HCT116 (cell line): ENCODE data around the gene CACNA2D3.

Source experiments
- CBX3 ChIP-seq: IDR thresholded peaks from 2 replicates; pipeline ENCODE4 v1.6.1; 2012; ENCODE audit warnings: low read depth
- EGR1 ChIP-seq: IDR thresholded peaks from 2 replicates; pipeline ENCODE4 v1.6.1; 2012; ENCODE audit warnings: low read depth
- EZH2 ChIP-seq: fragments of 200-600 bp; sonication (generic); IDR thresholded peaks from 2 replicates; pipeline ENCODE4 v1.6.1; 2017; ENCODE audit warnings: antibody characterized with exemption, mixed run types
- EZH2phosphoT487 ChIP-seq: fragments of 200-600 bp; IDR thresholded peaks from 2 replicates; pipeline ENCODE4 v1.6.1; 2018; ENCODE audit warnings: antibody characterized with exemption, borderline replicate concordance
- JUND ChIP-seq: IDR thresholded peaks from 2 replicates; pipeline ENCODE4 v1.6.1; 2012
- POLR2A ChIP-seq: IDR thresholded peaks from 2 replicates; pipeline ENCODE4 v1.7.0; 2011; ENCODE audit warnings: borderline replicate concordance; ENCODE audit not compliant: insufficient read depth, insufficient read length; ENCODE audit errors: extremely low read depth
- POLR2AphosphoS5 ChIP-seq: IDR thresholded peaks from 2 replicates; pipeline ENCODE4 v1.6.1; 2011; ENCODE audit warnings: mild to moderate bottlenecking, low read depth, low read length, moderate library complexity
- YY1 ChIP-seq: IDR thresholded peaks from 2 replicates; pipeline ENCODE4 v1.6.1; 2011; ENCODE audit warnings: low read length, low read depth, moderate library complexity, mild to moderate bottlenecking; ENCODE audit not compliant: insufficient replicate concordance; ENCODE audit errors: extremely low read depth
- ZNF274 ChIP-seq: fragments of 200-500 bp; sonication (Bioruptor generic); IDR thresholded peaks from 2 replicates; pipeline ENCODE4 v1.6.1; 2014; ENCODE audit warnings: mild to moderate bottlenecking, low read depth, low read length, inconsistent platforms
- TF ChIP-seq, protein P1 (sequence below), 3 experiments: fragments of 200-600 bp in 1 of 3; sonication (generic) in 1 of 3; IDR thresholded peaks in 2 of 3; conservative IDR thresholded peaks in 1 of 3; 2 replicates each; pipeline ENCODE4 v1.5.1; 2012 to 2017; ENCODE audit warnings: low read depth in 2 of 3, low read length in 2 of 3, antibody characterized with exemption in 1 of 3, borderline replicate concordance in 1 of 3, control low read depth in 1 of 3, mild to moderate bottlenecking in 1 of 3, mixed read lengths in 1 of 3, mixed run types in 1 of 3, moderate library complexity in 1 of 3; ENCODE audit not compliant: insufficient read depth in 1 of 3
- TF ChIP-seq, protein P2 (sequence below): IDR thresholded peaks from 2 replicates; pipeline ENCODE4 v1.6.1; 2012
- TF ChIP-seq, protein P3 (sequence below): IDR thresholded peaks from 2 replicates; pipeline ENCODE4 v1.6.1; 2012; ENCODE audit warnings: low read depth
- TF ChIP-seq, protein P4 (sequence below): IDR thresholded peaks from 2 replicates; pipeline ENCODE4 v1.6.1; 2012
- TF ChIP-seq, protein P5 (sequence below): IDR thresholded peaks from 2 replicates; pipeline ENCODE4 v1.6.1; 2011; ENCODE audit warnings: mild to moderate bottlenecking, low read length, moderate library complexity; ENCODE audit not compliant: insufficient replicate concordance; ENCODE audit errors: extremely low read depth

DNA sequence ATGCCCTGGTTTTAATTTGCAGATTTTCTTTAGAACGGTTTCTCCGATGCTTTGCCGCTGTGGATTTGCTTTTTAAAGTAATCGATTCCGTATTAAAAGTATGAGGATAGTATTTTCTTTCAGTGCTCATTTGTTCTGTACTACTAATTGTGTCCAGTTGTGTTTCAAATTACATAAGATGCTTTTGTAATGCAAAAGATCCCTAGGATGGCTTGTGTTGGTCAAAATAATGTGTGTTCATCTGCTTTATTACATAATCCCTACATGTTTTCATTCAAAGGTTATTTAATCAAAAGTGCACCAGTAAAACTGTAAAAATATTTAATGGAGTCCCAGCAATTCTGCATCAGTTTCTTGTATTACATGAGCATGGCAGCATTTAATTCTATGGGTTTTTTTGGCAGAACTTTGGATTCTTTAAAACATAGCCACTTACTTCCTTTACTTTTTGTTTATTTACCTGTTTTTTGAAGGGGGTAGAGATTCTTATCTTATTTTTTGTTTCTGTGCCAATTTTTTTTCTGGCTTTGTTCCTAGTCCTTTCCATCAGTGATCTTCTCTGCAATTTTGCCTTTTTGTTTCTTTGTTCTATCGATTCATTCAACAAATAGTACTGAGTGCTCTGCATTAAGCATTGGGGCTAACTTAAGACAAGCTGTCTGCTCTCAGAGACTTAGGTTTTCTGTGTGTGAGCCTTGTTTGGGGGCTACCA is 452.7 kb downstream of the CACNA2D3 start:
- TF ChIP-seq POLR2A (no peak), EZH2phosphoT487 (no peak), POLR2AphosphoS5 (no peak), EZH2 (no peak), JUND (no peak), EGR1 (no peak), YY1 (no peak), ZNF274 (no peak), CBX3 (no peak)
- TF ChIP-seq, protein P1, sequence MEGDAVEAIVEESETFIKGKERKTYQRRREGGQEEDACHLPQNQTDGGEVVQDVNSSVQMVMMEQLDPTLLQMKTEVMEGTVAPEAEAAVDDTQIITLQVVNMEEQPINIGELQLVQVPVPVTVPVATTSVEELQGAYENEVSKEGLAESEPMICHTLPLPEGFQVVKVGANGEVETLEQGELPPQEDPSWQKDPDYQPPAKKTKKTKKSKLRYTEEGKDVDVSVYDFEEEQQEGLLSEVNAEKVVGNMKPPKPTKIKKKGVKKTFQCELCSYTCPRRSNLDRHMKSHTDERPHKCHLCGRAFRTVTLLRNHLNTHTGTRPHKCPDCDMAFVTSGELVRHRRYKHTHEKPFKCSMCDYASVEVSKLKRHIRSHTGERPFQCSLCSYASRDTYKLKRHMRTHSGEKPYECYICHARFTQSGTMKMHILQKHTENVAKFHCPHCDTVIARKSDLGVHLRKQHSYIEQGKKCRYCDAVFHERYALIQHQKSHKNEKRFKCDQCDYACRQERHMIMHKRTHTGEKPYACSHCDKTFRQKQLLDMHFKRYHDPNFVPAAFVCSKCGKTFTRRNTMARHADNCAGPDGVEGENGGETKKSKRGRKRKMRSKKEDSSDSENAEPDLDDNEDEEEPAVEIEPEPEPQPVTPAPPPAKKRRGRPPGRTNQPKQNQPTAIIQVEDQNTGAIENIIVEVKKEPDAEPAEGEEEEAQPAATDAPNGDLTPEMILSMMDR (IDR thresholded peaks at IDR 0.05 in 2 of 3, conservative IDR thresholded peaks at IDR 0.05 in 1 of 3; ENCODE audit: borderline replicate concordance in 1 of 3, insufficient read depth in 1 of 3, low read depth in 2 of 3, low read length in 2 of 3), result no peak
- TF ChIP-seq, protein P2, sequence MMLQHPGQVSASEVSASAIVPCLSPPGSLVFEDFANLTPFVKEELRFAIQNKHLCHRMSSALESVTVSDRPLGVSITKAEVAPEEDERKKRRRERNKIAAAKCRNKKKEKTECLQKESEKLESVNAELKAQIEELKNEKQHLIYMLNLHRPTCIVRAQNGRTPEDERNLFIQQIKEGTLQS, result no peak
- TF ChIP-seq, protein P3, sequence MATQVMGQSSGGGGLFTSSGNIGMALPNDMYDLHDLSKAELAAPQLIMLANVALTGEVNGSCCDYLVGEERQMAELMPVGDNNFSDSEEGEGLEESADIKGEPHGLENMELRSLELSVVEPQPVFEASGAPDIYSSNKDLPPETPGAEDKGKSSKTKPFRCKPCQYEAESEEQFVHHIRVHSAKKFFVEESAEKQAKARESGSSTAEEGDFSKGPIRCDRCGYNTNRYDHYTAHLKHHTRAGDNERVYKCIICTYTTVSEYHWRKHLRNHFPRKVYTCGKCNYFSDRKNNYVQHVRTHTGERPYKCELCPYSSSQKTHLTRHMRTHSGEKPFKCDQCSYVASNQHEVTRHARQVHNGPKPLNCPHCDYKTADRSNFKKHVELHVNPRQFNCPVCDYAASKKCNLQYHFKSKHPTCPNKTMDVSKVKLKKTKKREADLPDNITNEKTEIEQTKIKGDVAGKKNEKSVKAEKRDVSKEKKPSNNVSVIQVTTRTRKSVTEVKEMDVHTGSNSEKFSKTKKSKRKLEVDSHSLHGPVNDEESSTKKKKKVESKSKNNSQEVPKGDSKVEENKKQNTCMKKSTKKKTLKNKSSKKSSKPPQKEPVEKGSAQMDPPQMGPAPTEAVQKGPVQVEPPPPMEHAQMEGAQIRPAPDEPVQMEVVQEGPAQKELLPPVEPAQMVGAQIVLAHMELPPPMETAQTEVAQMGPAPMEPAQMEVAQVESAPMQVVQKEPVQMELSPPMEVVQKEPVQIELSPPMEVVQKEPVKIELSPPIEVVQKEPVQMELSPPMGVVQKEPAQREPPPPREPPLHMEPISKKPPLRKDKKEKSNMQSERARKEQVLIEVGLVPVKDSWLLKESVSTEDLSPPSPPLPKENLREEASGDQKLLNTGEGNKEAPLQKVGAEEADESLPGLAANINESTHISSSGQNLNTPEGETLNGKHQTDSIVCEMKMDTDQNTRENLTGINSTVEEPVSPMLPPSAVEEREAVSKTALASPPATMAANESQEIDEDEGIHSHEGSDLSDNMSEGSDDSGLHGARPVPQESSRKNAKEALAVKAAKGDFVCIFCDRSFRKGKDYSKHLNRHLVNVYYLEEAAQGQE, result no peak
- TF ChIP-seq, protein P4, sequence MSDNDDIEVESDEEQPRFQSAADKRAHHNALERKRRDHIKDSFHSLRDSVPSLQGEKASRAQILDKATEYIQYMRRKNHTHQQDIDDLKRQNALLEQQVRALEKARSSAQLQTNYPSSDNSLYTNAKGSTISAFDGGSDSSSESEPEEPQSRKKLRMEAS, result no peak
- TF ChIP-seq, protein P5, sequence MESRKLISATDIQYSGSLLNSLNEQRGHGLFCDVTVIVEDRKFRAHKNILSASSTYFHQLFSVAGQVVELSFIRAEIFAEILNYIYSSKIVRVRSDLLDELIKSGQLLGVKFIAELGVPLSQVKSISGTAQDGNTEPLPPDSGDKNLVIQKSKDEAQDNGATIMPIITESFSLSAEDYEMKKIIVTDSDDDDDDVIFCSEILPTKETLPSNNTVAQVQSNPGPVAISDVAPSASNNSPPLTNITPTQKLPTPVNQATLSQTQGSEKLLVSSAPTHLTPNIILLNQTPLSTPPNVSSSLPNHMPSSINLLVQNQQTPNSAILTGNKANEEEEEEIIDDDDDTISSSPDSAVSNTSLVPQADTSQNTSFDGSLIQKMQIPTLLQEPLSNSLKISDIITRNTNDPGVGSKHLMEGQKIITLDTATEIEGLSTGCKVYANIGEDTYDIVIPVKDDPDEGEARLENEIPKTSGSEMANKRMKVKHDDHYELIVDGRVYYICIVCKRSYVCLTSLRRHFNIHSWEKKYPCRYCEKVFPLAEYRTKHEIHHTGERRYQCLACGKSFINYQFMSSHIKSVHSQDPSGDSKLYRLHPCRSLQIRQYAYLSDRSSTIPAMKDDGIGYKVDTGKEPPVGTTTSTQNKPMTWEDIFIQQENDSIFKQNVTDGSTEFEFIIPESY, result no peak
